ENCODE data around the gene EHD4. TPM values are rescaled to one million over a fixed set of nuclear protein-coding genes. Genes with fewer than 3 reads are reported as not detected.
A peak's percentile ranks its signal among the peaks of the same experiment; 100 is the strongest.

The EHD4 gene
- polyA plus RNA-seq, 1 of the 3 experiments (the other 2 are of a cell fraction) = 17.5 TPM

DNA sequence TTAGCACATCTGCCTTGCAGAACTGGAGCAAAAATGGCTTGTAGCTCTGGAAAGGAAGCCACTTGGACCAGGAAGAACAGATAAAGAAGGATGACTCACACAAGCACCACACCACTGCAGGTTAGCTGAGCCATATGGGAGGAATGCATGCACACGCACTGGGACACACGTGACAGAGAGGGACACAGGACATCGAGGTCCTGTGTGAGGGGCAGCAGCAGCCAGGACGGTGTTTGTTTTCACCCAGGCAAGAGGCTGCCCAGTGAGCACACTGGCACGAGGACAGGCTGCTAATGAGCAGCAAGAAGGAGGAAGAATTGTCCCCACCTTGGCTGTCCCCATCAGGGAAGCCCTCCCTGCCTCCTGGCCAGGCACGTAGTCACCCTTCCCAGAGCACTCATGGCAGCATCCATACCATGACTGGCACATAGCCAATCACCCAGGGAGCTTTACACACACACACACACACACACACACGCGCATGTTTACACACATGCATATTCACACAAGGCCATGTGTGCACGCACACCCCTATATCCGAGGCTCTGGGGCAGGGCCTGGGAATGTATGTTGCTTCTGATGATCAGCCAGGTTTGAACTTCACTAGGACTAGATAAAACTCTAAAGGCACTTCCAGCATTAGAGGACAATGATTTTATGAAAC lies 54.5 kb downstream of the EHD4 start:
- Histone ChIP-seq H4K20me1 (ENCODE audit: insufficient read depth) (0 out of 2 replicates have a peak, but pooled peaks cover 4% of the 10 kb centered on the region), H3F3A (replicated peaks; ENCODE audit: insufficient read depth) (peaks cover 6% of the 10 kb centered on the region), H3K4me1 (ENCODE audit: control insufficient read depth in 1 of 2, insufficient read depth in 2 of 2, low read depth in 1 of 2, low read length in 1 of 2) (peaks cover 5 to 8% of the 10 kb centered on the region in 2 experiments; a peak in 2 of 4 replicates), H3K36me3 (replicated peaks in 1 of 2; ENCODE audit: control insufficient read depth in 1 of 2, insufficient read depth in 2 of 2, low read length in 1 of 2) (peaks cover 0 to 4% of the 10 kb centered on the region in 2 experiments), H3K9me2 (no peaks in the 10 kb centered on the region), H3K27me3 (ENCODE audit: insufficient read depth) (no peaks in the 10 kb centered on the region), H3K79me2 (ENCODE audit: insufficient read depth) (peaks cover 11% of the 10 kb centered on the region; the same call in 1 of the 2 replicates), H3K9ac (no peak overlapping the region), H3K4me3 (ENCODE audit: low read depth in 2 of 2, low read length in 1 of 2) (no peak overlapping the region; a peak in 1 of 4 replicates), H3K4me2 (peak overlapping the region; percentile 66), H3K27ac (ENCODE audit: low read depth in 2 of 2, low read length in 1 of 2) (peak overlapping the region; percentile 2 to 50; a peak in 3 of 4 replicates), H3K9me3 (no peaks in the 10 kb centered on the region), H2AFZ (ENCODE audit: low read depth) (no peak overlapping the region)
- no peak for DNase-seq
- TF ChIP-seq POLR2AphosphoS5 (IDR thresholded peaks at IDR 0.05; ENCODE audit: low read depth, low read length) = no peak
- TF ChIP-seq, protein P1, sequence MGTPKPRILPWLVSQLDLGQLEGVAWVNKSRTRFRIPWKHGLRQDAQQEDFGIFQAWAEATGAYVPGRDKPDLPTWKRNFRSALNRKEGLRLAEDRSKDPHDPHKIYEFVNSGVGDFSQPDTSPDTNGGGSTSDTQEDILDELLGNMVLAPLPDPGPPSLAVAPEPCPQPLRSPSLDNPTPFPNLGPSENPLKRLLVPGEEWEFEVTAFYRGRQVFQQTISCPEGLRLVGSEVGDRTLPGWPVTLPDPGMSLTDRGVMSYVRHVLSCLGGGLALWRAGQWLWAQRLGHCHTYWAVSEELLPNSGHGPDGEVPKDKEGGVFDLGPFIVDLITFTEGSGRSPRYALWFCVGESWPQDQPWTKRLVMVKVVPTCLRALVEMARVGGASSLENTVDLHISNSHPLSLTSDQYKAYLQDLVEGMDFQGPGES (IDR thresholded peaks at IDR 0.05; ENCODE audit: low read depth, low read length) = no peak
- no peak for TF ChIP-seq TAF1 (IDR thresholded peaks at IDR 0.05; ENCODE audit: borderline replicate concordance, low read depth, low read length)
- no peak for TF ChIP-seq RAD21 (IDR thresholded peaks at IDR 0.05; ENCODE audit: low read length)
- TF ChIP-seq, protein P2, sequence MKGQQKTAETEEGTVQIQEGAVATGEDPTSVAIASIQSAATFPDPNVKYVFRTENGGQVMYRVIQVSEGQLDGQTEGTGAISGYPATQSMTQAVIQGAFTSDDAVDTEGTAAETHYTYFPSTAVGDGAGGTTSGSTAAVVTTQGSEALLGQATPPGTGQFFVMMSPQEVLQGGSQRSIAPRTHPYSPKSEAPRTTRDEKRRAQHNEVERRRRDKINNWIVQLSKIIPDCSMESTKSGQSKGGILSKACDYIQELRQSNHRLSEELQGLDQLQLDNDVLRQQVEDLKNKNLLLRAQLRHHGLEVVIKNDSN (IDR thresholded peaks at IDR 0.05; ENCODE audit: borderline replicate concordance, low read depth) = peak; percentile 69; the same call in 1 of the 2 replicates
- peak; percentile 70; the same call in 1 of the 2 replicates for TF ChIP-seq JUND (IDR thresholded peaks at IDR 0.05)
- TF ChIP-seq EP300 (IDR thresholded peaks at IDR 0.05; ENCODE audit: borderline replicate concordance in 1 of 2, low read depth in 1 of 2, low read length in 1 of 2) = 0 out of 4 replicates have a peak, but pooled peaks of 1 of the 2 experiments have one; percentile 20
- TF ChIP-seq, protein P3, sequence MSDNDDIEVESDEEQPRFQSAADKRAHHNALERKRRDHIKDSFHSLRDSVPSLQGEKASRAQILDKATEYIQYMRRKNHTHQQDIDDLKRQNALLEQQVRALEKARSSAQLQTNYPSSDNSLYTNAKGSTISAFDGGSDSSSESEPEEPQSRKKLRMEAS (IDR thresholded peaks at IDR 0.05; ENCODE audit: low read depth) = peak; percentile 86
- peak; percentile 87 for TF ChIP-seq FOSL2 (IDR thresholded peaks at IDR 0.05; ENCODE audit: borderline replicate concordance, low read depth)
- TF ChIP-seq FOXM1 (IDR thresholded peaks at IDR 0.05; ENCODE audit: low read depth) = no peak
- peak; percentile 53 for TF ChIP-seq ELF1 (IDR thresholded peaks at IDR 0.05)
- no peak for TF ChIP-seq CHD2 (IDR thresholded peaks at IDR 0.05; ENCODE audit: low read length, partially characterized antibody)
- no peak for TF ChIP-seq GABPA (IDR thresholded peaks at IDR 0.05; ENCODE audit: low read depth)
- no peak for TF ChIP-seq SMC3 (IDR thresholded peaks at IDR 0.05; ENCODE audit: low read depth, low read length)
- peak; percentile 18; the same call in 1 of the 2 replicates for TF ChIP-seq NFIC (IDR thresholded peaks at IDR 0.05; ENCODE audit: borderline replicate concordance)
- peak; percentile 75 for TF ChIP-seq TCF12 (IDR thresholded peaks at IDR 0.05)
- TF ChIP-seq, protein P4, sequence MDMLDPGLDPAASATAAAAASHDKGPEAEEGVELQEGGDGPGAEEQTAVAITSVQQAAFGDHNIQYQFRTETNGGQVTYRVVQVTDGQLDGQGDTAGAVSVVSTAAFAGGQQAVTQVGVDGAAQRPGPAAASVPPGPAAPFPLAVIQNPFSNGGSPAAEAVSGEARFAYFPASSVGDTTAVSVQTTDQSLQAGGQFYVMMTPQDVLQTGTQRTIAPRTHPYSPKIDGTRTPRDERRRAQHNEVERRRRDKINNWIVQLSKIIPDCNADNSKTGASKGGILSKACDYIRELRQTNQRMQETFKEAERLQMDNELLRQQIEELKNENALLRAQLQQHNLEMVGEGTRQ (IDR thresholded peaks at IDR 0.05; ENCODE audit: borderline replicate concordance, low read depth, low read length) = no peak
- CTCF ChIA-PET = no interaction called here
- POLR2A ChIA-PET = no interaction called here
- 72% methylated on average over 10 of the region's 10 CpGs for WGBS (ENCODE audit: low lambda C conversion rate)

All from SK-N-SH (cell line).